ENCODE results near the gene GPR4. TPM values are rescaled to one million over a fixed set of nuclear protein-coding genes. Genes with fewer than 3 reads are reported as not detected.
"Not testable (repeated sequence)": the region's sequence is repeated elsewhere in the genome, so short reads cannot be mapped to it uniquely, and the experiment has no call there.

Gene GPR4
- total RNA-seq, 1 donor from 2014 or later: not detected

DNA sequence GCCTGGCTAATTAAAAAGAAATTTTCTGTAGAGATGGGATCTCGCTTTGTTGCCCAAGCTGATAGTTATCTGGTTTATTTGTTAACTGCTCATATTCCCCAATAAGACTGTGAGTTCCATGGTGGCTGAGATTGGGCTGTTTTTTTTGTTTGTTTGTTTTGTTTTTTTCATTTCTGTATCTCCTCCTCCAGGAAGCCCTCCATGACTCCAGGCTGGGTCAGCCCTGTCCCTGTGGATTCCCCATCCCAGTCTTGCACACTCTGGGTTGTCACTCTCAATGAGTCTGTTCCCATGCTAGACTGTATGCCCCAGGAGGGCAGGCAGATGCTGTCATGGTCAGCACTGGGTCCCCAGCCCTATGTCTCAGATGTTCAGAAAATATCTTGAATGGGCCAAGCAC lies 34.3 kb upstream of the GPR4 start:
- DNase-seq: no peak
- TF ChIP-seq, protein P1, sequence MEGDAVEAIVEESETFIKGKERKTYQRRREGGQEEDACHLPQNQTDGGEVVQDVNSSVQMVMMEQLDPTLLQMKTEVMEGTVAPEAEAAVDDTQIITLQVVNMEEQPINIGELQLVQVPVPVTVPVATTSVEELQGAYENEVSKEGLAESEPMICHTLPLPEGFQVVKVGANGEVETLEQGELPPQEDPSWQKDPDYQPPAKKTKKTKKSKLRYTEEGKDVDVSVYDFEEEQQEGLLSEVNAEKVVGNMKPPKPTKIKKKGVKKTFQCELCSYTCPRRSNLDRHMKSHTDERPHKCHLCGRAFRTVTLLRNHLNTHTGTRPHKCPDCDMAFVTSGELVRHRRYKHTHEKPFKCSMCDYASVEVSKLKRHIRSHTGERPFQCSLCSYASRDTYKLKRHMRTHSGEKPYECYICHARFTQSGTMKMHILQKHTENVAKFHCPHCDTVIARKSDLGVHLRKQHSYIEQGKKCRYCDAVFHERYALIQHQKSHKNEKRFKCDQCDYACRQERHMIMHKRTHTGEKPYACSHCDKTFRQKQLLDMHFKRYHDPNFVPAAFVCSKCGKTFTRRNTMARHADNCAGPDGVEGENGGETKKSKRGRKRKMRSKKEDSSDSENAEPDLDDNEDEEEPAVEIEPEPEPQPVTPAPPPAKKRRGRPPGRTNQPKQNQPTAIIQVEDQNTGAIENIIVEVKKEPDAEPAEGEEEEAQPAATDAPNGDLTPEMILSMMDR (IDR thresholded peaks at IDR 0.05): no peak
- ChIA-PET CTCF (no interaction called here), POLR2A (no interaction called here)
- Mint-ChIP-seq H3K4me1 (peaks cover 18% of the 10 kb centered on the region), H3K27me3 (no peaks in the 10 kb centered on the region), H3K36me3 (ENCODE audit: low read depth) (peaks cover 22% of the 10 kb centered on the region), H3K9me3 (no peaks in the 10 kb centered on the region), H3K4me3 (no peak overlapping the region), H3K27ac (no peak overlapping the region)
- ATAC-seq (ENCODE audit: low read depth): no peak
- intact Hi-C loops (cut with micrococcal nuclease): no loop called here

DNA sequence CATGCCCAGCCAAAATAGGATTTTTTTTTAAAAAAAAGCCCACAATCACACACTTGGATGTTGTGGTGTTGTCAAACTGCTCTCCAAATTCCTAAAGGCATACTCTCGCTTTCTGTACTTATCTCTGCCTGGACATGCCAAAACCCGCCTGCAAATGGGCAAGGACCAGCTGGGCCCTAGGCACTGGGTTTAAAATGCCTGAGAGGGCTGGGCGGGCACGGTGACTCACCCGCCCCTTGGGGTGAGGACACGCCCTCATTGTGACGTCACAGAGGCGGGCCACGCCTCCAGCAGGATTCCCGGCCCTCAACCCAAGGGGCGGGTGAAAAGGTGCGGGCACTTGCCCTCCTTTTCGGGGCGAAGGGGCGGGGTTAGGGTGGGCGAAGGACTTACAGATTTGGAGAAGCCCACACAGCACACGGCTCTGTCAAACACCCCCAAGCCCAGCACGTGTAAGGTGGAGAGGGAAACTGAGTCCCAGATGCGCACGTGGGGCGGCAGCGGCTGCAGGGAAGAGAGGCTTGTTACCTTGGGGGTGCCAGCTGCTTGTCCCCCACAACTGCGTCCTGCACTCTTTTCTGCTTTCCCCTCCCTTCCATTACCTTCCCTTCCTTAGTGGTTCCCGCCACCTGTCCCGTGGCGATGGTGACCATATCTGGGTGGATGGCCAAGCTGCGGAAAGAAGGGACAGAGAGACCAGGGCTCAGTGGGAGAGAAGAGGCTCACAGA lies 30.6 kb upstream of the GPR4 start:
- H3K36me3 Mint-ChIP-seq (ENCODE audit: low read depth): peaks cover 38% of the 10 kb centered on the region
- DNase-seq: peak; percentile 42
- no peaks in the 10 kb centered on the region for H3K9me3 Mint-ChIP-seq
- peak; percentile 42 for ATAC-seq (ENCODE audit: low read depth)
- no peaks in the 10 kb centered on the region for H3K27me3 Mint-ChIP-seq
- POLR2A ChIA-PET: interaction anchor here (0.7 to 2.5 kb wide), 3 partner anchors 9 to 147 kb away, joined by 3 to 16 read pairs (median 3); no protein-coding TSS in a partner anchor
- H3K4me3 Mint-ChIP-seq: no peak overlapping the region
- TF ChIP-seq, protein P1 (IDR thresholded peaks at IDR 0.05): no peak
- H3K4me1 Mint-ChIP-seq: peaks cover 14% of the 10 kb centered on the region
- intact Hi-C loops (cut with micrococcal nuclease): no loop called here
- no peak overlapping the region for H3K27ac Mint-ChIP-seq
- CTCF ChIA-PET: no interaction called here

DNA sequence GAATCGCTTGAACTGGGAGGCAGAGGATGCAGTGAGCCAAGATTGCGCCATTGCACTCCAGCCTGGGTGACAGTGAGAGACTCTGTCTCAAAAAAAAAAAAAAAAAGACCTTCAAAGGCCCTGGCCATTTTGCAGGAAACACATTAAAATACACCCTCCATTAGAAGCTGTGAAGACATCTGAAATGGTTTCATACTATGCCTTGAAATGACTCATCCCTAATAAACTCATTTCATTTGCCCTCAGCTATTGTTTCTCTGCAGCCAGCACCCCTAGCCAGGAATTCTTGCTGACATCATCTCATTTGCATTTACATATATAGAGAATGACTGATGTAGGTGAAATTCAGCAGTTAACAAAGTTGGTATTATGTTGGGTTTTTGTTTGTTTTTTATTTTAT lies 28.5 kb upstream of the GPR4 start:
- Mint-ChIP-seq H3K4me3 (no peak overlapping the region), H3K27me3 (no peaks in the 10 kb centered on the region), H3K36me3 (ENCODE audit: low read depth) (peaks cover 47% of the 10 kb centered on the region), H3K4me1 (peaks cover 12% of the 10 kb centered on the region), H3K27ac (no peak overlapping the region), H3K9me3 (no peaks in the 10 kb centered on the region)
- TF ChIP-seq, protein P1 (IDR thresholded peaks at IDR 0.05): no peak
- POLR2A ChIA-PET: interaction anchor here (0.6 to 2.5 kb wide), 5 partner anchors 9 to 102 kb away, joined by 3 to 16 read pairs (median 5); no protein-coding TSS in a partner anchor
- CTCF ChIA-PET: interaction anchor here (0.7 kb wide), 1 partner anchor 11 kb away, joined by 4 read pairs; no protein-coding TSS in a partner anchor
- DNase-seq: no peak
- no peak for ATAC-seq (ENCODE audit: low read depth)
- intact Hi-C loops (cut with micrococcal nuclease): loop anchor here (1.0 kb wide), 1 partner anchor 12 kb away; no protein-coding TSS in a partner anchor

DNA sequence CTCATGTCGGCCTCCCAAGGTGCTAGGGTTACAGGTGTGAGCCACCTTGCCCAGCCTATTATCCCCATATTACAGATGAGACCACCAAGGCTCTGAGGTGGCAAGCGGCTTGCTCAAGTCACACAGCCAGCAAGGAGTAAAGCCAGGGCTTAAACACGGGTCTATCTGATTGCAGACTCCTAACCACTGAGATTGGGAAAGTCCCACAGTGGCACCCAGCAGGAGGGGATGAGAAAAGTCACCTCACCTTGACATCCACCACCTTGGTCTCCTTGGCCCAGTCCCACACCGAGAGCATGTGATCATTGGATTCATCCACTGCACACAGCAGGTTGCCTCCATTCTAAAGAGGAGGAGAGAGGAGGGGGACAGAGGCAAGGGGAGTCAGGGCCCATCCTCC lies 27.7 kb upstream of the GPR4 start:
- H3K36me3 Mint-ChIP-seq (ENCODE audit: low read depth): peaks cover 52% of the 10 kb centered on the region
- CTCF ChIA-PET: no interaction called here
- H3K4me1 Mint-ChIP-seq: peaks cover 12% of the 10 kb centered on the region
- no peaks in the 10 kb centered on the region for H3K9me3 Mint-ChIP-seq
- TF ChIP-seq, protein P1 (IDR thresholded peaks at IDR 0.05): no peak
- ATAC-seq (ENCODE audit: low read depth) (no peak), DNase-seq (no peak)
- POLR2A ChIA-PET: no interaction called here
- H3K4me3 Mint-ChIP-seq: no peak overlapping the region
- intact Hi-C loops (cut with micrococcal nuclease): loop anchor here (1.0 kb wide), 1 partner anchor 13 kb away; no protein-coding TSS in a partner anchor
- no peaks in the 10 kb centered on the region for H3K27me3 Mint-ChIP-seq
- H3K27ac Mint-ChIP-seq: no peak overlapping the region

DNA sequence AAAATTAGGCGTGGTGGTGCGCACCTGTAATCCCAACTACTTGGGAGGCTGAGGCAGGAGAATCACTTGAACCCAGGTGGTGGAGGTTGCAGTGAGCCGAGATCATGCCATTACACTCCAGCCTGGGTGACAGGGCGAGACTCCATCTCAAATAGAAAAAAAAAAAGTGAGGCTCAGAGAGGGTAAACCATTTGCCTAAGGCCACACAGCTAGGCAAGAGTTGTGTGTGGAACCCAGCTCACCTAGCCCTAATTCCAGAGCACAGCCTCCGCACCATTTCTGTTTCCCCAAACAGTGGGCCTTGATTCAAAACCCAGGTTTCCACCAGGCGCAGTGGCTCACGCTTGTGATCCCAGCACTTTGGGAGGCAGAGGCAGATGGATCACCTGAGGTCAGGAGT lies 26.2 kb upstream of the GPR4 start:
- CTCF ChIA-PET; H3K9me3 Mint-ChIP-seq; H3K4me3 Mint-ChIP-seq; intact Hi-C loops (cut with micrococcal nuclease); H3K27me3 Mint-ChIP-seq; DNase-seq; ATAC-seq (ENCODE audit: low read depth); H3K27ac Mint-ChIP-seq; POLR2A ChIA-PET: not testable (repeated sequence)
- peaks cover 12% of the 10 kb centered on the region for H3K4me1 Mint-ChIP-seq
- peaks cover 61% of the 10 kb centered on the region for H3K36me3 Mint-ChIP-seq (ENCODE audit: low read depth)

Measured in activated B cell treated with CpG ODN at 0.5 μM for 24 hours (primary cell).